ENCODE data around the gene ABHD11. TPM values are rescaled to one million over a fixed set of nuclear protein-coding genes. Genes with fewer than 3 reads are reported as not detected.

The ABHD11 gene
- total RNA-seq, 4 donors from 2014 or later, result 3.2 to 9.4 (median 7.6) TPM

DNA sequence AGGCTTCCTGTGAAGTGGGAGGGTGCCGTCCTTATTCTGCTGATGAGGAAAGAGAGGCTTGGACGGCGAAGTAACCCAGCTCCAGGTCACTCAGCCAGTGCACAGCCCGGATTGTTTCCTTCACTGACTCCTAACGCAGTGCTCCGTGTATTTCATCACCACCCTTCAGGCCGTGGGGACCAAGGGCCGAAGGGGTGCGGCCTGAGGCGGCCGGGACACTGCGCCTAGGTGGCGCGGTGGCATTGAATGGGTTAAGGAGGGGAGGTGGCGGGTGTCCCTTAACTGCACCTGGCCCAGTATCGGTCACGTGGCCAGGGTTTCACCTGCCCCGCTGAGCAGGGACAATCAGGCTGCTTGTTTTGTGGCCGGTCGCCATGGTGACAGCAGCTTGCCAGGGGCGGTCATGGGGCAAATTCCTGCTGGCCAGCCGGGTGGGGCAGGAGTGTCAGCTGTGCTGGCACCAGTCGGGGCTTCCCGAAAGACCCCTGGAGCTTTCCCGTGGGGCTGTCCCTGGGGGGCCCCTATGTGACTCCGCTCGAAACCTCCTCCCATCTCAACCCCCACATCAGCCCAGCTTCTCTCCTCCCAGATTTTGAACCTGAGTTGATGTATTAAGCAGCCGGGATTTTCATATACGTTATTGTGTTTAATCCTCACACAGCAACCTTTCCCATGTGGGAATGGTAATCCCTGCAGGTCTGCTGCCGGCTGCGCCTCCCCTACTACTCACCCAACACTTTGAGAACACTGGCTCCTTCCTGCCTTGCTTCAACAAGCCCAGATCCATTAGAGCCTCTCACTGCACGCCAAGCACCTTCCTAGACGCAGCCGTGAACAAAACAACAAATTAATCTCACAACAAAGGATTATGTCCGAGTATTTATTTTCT lies 4.4 kb upstream of the ABHD11 start:
- no peaks in the 10 kb centered on the region for H3K27me3 ChIP-seq
- DNase-seq, result no peak
- H3K36me3 ChIP-seq, result no peaks in the 10 kb centered on the region
- in situ Hi-C loops (cut with MboI; ENCODE audit: low sequenced_read_pairs in 4 of 4) (no loop called here), intact Hi-C loops (cut with DNase I; ENCODE audit: low total_unique reads) (no loop called here)
- H3K27ac ChIP-seq, result no peak overlapping the region
- peaks cover 0 to 5% of the 10 kb centered on the region in 2 donors for H3K4me1 ChIP-seq
- TF ChIP-seq POLR2A (IDR thresholded peaks at IDR 0.05), result no peak
- TF ChIP-seq, protein P1, sequence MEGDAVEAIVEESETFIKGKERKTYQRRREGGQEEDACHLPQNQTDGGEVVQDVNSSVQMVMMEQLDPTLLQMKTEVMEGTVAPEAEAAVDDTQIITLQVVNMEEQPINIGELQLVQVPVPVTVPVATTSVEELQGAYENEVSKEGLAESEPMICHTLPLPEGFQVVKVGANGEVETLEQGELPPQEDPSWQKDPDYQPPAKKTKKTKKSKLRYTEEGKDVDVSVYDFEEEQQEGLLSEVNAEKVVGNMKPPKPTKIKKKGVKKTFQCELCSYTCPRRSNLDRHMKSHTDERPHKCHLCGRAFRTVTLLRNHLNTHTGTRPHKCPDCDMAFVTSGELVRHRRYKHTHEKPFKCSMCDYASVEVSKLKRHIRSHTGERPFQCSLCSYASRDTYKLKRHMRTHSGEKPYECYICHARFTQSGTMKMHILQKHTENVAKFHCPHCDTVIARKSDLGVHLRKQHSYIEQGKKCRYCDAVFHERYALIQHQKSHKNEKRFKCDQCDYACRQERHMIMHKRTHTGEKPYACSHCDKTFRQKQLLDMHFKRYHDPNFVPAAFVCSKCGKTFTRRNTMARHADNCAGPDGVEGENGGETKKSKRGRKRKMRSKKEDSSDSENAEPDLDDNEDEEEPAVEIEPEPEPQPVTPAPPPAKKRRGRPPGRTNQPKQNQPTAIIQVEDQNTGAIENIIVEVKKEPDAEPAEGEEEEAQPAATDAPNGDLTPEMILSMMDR (IDR thresholded peaks at IDR 0.05 in 4 of 5, conservative IDR thresholded peaks at IDR 0.05 in 1 of 5), result no peak
- H3K4me3 ChIP-seq, result no peak overlapping the region
- no peaks in the 10 kb centered on the region for H3K9me3 ChIP-seq
- ATAC-seq, result no peak

DNA sequence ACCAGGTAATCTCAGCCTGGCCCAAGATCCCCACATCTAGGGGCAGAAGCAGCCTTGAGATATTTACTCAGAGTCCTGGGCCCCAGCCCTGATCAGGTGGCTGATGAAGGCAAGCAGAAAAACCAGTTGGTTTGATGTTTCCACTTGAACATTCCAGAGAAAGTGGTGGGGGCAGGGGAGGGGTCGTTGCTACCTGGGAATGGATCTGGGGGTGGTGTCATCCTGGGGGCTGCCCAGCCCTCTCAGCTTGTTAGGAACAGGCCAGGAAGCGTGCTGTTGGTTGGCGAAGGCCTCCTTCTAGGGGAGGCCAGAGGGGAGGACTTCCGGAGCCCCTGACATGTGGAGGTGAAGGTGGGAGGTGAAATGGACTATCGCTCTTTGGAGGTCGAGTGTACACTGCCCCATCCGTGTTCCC lies 3.7 kb upstream of the ABHD11 start:
- no peak for TF ChIP-seq POLR2A (IDR thresholded peaks at IDR 0.05)
- TF ChIP-seq, protein P1 (IDR thresholded peaks at IDR 0.05 in 4 of 5, conservative IDR thresholded peaks at IDR 0.05 in 1 of 5), result no peak
- no peak for ATAC-seq
- Histone ChIP-seq H3K27ac (no peak overlapping the region), H3K4me1 (peaks cover 0 to 11% of the 10 kb centered on the region in 2 donors), H3K4me3 (no peak overlapping the region), H3K9me3 (no peaks in the 10 kb centered on the region), H3K27me3 (no peaks in the 10 kb centered on the region), H3K36me3 (no peaks in the 10 kb centered on the region)
- DNase-seq, result no peak
- intact Hi-C loops (cut with DNase I; ENCODE audit: low total_unique reads), result no loop called here
- in situ Hi-C loops (cut with MboI; ENCODE audit: low sequenced_read_pairs in 4 of 4), result no loop called here

GRCh38 chr7:73741600-73741999 lies 3.0 kb upstream of the ABHD11 start:
- Histone ChIP-seq H3K36me3 (no peaks in the 10 kb centered on the region), H3K9me3 (no peaks in the 10 kb centered on the region), H3K4me3 (no peak overlapping the region), H3K27me3 (no peaks in the 10 kb centered on the region), H3K27ac (no peak overlapping the region), H3K4me1 (peaks cover 0 to 11% of the 10 kb centered on the region in 2 donors)
- ATAC-seq (no peak), DNase-seq (no peak)
- no peak for TF ChIP-seq POLR2A (IDR thresholded peaks at IDR 0.05)
- TF ChIP-seq, protein P1 (IDR thresholded peaks at IDR 0.05 in 4 of 5, conservative IDR thresholded peaks at IDR 0.05 in 1 of 5), result no peak
- in situ Hi-C loops (cut with MboI; ENCODE audit: low sequenced_read_pairs in 4 of 4) (no loop called here), intact Hi-C loops (cut with DNase I; ENCODE audit: low total_unique reads) (no loop called here)

DNA sequence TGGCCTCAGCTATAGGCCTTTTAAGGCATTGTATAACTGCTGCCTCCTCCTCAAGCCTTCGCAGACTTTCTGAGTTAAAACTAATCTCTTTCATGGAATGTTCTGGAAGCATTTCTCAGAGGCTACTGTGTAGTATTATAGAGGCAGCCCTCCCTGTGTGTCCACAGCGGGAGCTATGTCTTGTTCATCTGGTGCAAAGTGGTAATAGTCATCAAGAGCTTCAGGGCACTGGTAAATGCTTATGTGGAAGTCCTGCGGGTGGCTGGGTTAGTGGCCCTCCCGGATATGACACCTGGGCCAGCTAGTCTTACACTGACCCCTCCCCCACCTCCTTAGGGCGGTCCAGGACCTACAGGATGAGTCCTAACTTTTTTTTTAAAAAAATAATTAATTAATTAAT lies 2.2 kb upstream of the ABHD11 start:
- Histone ChIP-seq H3K27me3 (no peaks in the 10 kb centered on the region), H3K27ac (no peak overlapping the region), H3K9me3 (no peaks in the 10 kb centered on the region), H3K4me3 (no peak overlapping the region), H3K4me1 (peaks cover 0 to 11% of the 10 kb centered on the region in 2 donors), H3K36me3 (no peaks in the 10 kb centered on the region)
- DNase-seq (no peak), ATAC-seq (no peak)
- in situ Hi-C loops (cut with MboI; ENCODE audit: low sequenced_read_pairs in 4 of 4) (no loop called here), intact Hi-C loops (cut with DNase I; ENCODE audit: low total_unique reads) (no loop called here)
- TF ChIP-seq, protein P1 (IDR thresholded peaks at IDR 0.05 in 4 of 5, conservative IDR thresholded peaks at IDR 0.05 in 1 of 5), result no peak
- TF ChIP-seq POLR2A (IDR thresholded peaks at IDR 0.05), result no peak
